SK-N-SH (cell line): Measurements from ENCODE around the gene CCDC15.

Experiments used
- TF ChIP-seq, protein P1 (sequence below): fragments of 150-350 bp; IDR thresholded peaks from 2 replicates; pipeline ENCODE4 v1.6.1; 2016; ENCODE audit warnings: mild to moderate bottlenecking, low read depth, low read length
- TF ChIP-seq, protein P2 (sequence below): fragments of 200-600 bp; sonication (generic); IDR thresholded peaks from 2 replicates; pipeline ENCODE4 v1.6.1; 2017; ENCODE audit warnings: antibody characterized with exemption, mild to moderate bottlenecking, moderate library complexity

DNA sequence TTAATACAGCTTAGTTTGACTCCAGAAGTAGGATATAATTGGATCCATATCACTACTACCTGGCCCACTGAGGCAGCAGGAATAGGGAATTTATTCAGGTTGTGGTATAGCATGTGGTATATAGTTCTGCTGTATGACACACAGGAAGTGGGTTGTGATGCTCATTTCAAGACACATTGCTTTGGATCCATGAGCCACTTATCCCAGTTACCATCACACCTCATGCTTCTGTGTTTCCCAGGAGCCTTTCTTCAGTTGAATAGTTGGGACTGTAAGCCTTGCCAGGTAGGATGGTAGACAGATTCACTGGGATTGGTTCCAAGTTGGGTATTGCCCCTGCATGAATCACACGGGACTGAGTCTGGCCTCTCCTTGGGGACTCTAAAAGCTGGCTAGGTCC is 99.2 kb downstream of the CCDC15 start:
- TF ChIP-seq, protein P1, sequence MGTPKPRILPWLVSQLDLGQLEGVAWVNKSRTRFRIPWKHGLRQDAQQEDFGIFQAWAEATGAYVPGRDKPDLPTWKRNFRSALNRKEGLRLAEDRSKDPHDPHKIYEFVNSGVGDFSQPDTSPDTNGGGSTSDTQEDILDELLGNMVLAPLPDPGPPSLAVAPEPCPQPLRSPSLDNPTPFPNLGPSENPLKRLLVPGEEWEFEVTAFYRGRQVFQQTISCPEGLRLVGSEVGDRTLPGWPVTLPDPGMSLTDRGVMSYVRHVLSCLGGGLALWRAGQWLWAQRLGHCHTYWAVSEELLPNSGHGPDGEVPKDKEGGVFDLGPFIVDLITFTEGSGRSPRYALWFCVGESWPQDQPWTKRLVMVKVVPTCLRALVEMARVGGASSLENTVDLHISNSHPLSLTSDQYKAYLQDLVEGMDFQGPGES = no peak
- TF ChIP-seq, protein P2, sequence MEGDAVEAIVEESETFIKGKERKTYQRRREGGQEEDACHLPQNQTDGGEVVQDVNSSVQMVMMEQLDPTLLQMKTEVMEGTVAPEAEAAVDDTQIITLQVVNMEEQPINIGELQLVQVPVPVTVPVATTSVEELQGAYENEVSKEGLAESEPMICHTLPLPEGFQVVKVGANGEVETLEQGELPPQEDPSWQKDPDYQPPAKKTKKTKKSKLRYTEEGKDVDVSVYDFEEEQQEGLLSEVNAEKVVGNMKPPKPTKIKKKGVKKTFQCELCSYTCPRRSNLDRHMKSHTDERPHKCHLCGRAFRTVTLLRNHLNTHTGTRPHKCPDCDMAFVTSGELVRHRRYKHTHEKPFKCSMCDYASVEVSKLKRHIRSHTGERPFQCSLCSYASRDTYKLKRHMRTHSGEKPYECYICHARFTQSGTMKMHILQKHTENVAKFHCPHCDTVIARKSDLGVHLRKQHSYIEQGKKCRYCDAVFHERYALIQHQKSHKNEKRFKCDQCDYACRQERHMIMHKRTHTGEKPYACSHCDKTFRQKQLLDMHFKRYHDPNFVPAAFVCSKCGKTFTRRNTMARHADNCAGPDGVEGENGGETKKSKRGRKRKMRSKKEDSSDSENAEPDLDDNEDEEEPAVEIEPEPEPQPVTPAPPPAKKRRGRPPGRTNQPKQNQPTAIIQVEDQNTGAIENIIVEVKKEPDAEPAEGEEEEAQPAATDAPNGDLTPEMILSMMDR = no peak
